Measurements from ENCODE around the gene NEURL2. TPM values are rescaled to one million over a fixed set of nuclear protein-coding genes. Genes with fewer than 3 reads are reported as not detected.
A peak's percentile ranks its signal among the peaks of the same experiment; 100 is the strongest.

The NEURL2 gene
- total RNA-seq, 1 donor: 6.8 TPM

DNA sequence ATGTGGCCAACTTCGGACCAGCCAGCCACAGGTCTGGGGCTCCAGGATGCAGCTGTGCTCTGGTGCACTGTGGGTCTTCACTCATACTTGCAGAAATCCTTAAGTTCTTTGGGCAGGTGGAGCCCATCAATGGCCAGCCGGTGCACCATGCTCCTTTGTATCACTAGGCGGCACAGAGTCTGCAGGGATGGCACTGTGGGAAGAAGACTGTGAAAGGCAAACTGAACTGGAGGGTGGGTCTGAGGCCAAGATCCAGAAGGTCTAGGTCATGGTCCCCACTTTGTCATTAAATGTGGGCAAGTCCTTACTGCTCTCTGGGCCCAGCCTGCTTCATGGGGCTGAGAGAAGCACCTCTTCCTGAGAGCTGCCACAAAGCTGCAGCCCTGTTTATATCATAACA, 2.3 kb downstream of the NEURL2 start:
- no peak overlapping the region for H3K4me3 ChIP-seq (ENCODE audit: low read depth, low read length)
- no peak for DNase-seq (ENCODE audit: low read depth)
- TF ChIP-seq, protein P1, sequence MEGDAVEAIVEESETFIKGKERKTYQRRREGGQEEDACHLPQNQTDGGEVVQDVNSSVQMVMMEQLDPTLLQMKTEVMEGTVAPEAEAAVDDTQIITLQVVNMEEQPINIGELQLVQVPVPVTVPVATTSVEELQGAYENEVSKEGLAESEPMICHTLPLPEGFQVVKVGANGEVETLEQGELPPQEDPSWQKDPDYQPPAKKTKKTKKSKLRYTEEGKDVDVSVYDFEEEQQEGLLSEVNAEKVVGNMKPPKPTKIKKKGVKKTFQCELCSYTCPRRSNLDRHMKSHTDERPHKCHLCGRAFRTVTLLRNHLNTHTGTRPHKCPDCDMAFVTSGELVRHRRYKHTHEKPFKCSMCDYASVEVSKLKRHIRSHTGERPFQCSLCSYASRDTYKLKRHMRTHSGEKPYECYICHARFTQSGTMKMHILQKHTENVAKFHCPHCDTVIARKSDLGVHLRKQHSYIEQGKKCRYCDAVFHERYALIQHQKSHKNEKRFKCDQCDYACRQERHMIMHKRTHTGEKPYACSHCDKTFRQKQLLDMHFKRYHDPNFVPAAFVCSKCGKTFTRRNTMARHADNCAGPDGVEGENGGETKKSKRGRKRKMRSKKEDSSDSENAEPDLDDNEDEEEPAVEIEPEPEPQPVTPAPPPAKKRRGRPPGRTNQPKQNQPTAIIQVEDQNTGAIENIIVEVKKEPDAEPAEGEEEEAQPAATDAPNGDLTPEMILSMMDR (IDR thresholded peaks at IDR 0.05; ENCODE audit: insufficient read depth, low read length): no peak

DNA sequence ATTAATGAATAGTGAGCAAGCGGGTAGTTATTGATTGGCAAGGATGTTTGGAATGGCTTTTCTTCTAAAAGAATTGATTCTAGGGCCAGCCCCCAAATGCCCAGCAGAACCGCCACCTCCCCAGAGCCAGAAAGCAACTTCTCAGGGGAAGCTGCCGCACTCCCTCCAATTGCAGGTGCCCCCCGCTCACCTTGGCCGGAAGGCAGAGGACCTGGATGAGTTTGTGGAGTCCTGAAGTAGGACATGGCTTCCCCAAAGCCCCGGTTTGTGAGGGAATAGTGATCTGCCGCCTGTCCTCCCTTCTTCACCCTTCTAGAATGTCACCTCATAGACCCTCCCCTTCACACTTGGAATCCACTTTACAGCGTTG, 3.7 kb downstream of the NEURL2 start, which contains the start of gene SPATA25:
Gene SPATA25, minus strand, starts transcription at position 277 of the 370 bp plus-strand sequence. Its CDS starts 32 bp downstream, at position 245.
- DNase-seq (ENCODE audit: low read depth): no peak
- TF ChIP-seq, protein P1 (IDR thresholded peaks at IDR 0.05; ENCODE audit: insufficient read depth, low read length): no peak
- H3K4me3 ChIP-seq (ENCODE audit: low read depth, low read length): no peak within 1 kb of the TSS

DNA sequence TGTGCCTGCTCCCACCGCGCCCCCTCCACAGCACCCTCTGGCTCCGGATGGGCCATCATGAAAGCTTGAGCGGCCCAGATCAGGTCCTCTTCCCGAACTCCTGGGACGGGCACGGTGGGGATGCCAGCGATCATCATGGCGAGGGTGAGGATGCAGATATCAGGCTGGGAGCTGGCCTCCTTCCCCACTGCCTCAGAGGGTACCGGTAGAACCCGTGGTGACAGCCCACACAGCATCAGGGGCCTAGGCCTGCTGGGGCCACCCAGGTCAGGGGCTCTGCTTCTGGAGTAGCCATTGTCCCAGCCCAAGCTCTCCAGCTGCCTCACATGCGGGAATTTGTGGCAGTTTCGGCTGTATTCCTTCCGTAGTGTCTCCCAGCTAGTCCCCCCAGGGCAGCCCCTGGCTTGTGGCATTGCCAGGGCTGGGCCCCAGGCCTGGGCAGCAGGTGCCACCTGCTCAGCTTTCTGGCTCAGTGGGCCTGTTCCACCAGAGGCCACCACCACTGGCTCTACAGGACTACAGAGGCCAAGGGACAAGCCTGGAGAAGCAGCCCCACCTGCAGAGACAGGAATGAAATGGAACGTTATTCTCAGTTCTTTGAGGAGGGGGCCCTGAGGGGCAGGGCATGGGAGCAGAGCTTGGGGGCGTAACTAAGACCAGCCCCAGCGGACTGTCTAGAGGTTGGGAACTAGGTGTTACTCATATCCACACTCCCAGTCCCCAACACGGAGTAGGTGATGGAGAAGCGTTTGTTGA, 4.2 kb downstream of the NEURL2 start:
- DNase-seq (ENCODE audit: low read depth): no peak
- TF ChIP-seq, protein P1 (IDR thresholded peaks at IDR 0.05; ENCODE audit: insufficient read depth, low read length): no peak
- no peak overlapping the region for H3K4me3 ChIP-seq (ENCODE audit: low read depth, low read length)

DNA sequence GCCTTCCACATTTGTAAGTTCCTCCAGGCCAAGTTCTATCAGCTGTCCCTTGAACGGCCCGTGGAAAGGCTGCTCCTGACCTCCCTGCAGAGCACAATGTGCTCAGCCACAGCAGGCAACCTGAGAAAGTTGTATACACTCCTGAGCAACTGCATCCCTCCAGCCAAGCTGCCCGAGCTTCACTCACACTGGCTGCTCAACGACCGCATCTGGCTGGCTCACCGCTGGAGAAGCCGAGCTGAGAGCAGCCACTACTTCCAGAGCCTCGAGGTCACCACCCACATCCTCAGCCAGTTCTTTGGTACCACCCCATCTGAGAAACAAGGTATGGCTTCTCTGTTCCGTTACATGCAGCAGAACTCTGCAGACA, 7.9 kb downstream of the NEURL2 start:
- no peak for DNase-seq (ENCODE audit: low read depth)
- TF ChIP-seq, protein P1 (IDR thresholded peaks at IDR 0.05; ENCODE audit: insufficient read depth, low read length): no peak
- no peak overlapping the region for H3K4me3 ChIP-seq (ENCODE audit: low read depth, low read length)

DNA sequence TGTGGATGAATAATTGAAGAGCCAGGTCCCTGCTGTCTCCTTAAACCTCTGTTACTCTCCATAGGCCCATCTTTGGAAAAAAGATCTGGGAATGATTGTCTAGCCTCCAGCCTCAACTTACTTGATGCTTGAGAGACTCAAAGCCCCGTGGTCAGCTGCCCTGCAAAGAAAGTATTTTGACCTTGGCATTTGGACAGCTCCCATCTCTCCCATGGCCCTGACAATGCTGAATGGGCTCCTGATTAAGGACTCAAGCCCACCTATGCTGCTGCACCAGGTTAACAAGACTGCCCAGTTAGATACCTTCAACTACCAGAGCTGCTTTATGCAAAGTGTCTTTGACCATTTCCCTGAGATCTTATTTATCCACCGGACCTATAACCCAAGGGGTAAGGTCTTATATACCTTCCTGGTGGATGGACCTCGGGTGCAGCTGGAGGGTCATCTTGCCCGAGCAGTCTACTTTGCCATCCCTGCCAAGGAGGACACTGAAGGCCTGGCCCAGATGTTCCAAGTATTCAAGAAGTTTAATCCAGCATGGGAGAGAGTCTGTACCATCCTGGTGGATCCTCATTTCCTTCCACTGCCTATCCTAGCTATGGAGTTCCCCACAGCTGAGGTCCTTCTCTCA, 8.4 kb downstream of the NEURL2 start:
- H3K4me3 ChIP-seq (ENCODE audit: low read depth, low read length): no peak overlapping the region
- no peak for DNase-seq (ENCODE audit: low read depth)
- TF ChIP-seq, protein P1 (IDR thresholded peaks at IDR 0.05; ENCODE audit: insufficient read depth, low read length): no peak

DNA sequence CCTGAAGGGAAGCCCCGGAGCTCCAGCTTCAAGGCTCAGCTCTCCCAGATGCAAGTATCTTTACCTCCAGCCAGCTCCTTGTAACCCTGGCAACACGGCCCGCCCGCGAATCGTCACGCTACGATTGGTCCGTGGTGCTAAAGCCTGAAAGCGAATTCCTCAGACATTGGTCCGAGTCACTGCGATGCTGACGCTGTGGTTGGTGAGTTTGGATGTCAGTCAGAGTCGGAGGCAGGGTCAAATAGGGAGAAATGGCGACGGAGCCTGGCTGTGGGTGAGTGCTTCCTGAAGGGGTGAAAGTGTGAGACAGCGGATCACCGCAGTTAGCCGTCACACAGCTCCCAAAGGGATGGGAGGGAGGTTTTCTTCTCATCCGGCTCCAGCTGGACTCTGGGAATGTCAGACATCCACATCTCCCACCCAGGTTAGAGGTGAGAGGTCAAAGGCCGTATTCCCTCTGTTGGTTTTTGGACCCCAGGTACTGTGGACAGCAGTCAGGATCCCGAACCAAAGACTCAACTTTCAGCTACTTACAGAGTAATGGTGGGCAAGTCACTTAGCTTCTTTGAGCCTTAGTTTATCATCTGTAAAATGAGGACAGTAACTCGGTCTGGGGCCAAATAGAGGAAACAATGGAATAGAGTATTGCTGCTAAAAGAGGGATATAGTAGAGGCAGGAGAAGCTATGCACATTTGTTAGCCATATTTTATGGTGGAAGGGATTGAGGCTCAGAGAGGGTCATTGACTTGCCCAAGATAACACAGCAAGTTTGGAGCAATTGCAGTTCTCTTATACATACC, 9.8 kb downstream of the NEURL2 start, which contains the start of gene ZSWIM1:
Gene ZSWIM1, plus strand, starts transcription at position 240 of the 801 bp plus-strand sequence. CDS start 1,366 bp downstream, outside the sequence.
- peak; percentile 100 for DNase-seq (ENCODE audit: low read depth)
- peak within 1 kb of the TSS; percentile 99 for H3K4me3 ChIP-seq (ENCODE audit: low read depth, low read length)
- TF ChIP-seq, protein P1 (IDR thresholded peaks at IDR 0.05; ENCODE audit: insufficient read depth, low read length): no peak
